Peyer's patch (tissue), 4 donors: ENCODE measurements around the gene CYB561D2. TPM values are rescaled to one million over a fixed set of nuclear protein-coding genes. Genes with fewer than 3 reads are reported as not detected.

Experiments used
- DNase-seq, 3 donors: peaks; one replicate each; pipeline ENCODE4 v3.0.0-alpha.2; 2017 to 2019
- H3K27ac ChIP-seq, 4 donors: fragments of 200-600 bp; sonication (generic); one replicate each; pipeline ENCODE4 v1.5.1; 2016 to 2019
- H3K27me3 ChIP-seq, 2 donors: fragments of 200-600 bp; sonication (generic); one replicate each; pipeline ENCODE4 v1.5.1; 2019
- H3K36me3 ChIP-seq, 3 donors: fragments of 200-600 bp; sonication (generic); one replicate each; pipeline ENCODE4 v1.5.1; 2016 to 2019
- H3K4me1 ChIP-seq, 4 donors: fragments of 200-600 bp; sonication (generic); one replicate each; pipeline ENCODE4 v1.5.1; 2016 to 2019
- H3K4me3 ChIP-seq, 4 donors: fragments of 200-600 bp; sonication (generic); 1 replicate in 3 of 4; 2 replicates in 1 of 4; pipeline ENCODE4 v1.5.1; 2016 to 2019; ENCODE audit warnings: mild to moderate bottlenecking in 1 of 4
- H3K9me3 ChIP-seq, 4 donors: fragments of 200-600 bp; sonication (generic); one replicate each; pipeline ENCODE4 v1.5.1; 2016 to 2019; ENCODE audit warnings: mild to moderate bottlenecking in 1 of 4
- CTCF ChIP-seq, 6 experiments: fragments of 450-650 bp in 4 of 6; fragments of 200-600 bp in 2 of 6; sonication (generic) in 1 of 6; IDR thresholded peaks; one replicate each; pipeline ENCODE4 v1.5.1; 2017 to 2019; ENCODE audit warnings: antibody characterized with exemption in 6 of 6, mild to moderate bottlenecking in 3 of 6, moderate library complexity in 1 of 6
- POLR2A ChIP-seq, 2 donors: fragments of 450-650 bp; IDR thresholded peaks; one replicate each; pipeline ENCODE4 v1.5.1; 2017; ENCODE audit warnings: antibody characterized with exemption in 2 of 2, mild to moderate bottlenecking in 2 of 2, moderate library complexity in 2 of 2
- total RNA-seq, 4 donors: library from RNA; depleted of rRNA; stranded (reverse); fragments of >200 nt; gene quantifications; one replicate each; pipeline ENCODE4 v1.1.0, GENCODE V29; 2016

The CYB561D2 gene
- total RNA-seq, 4 donors from 2014 or later: 22.3 to 69.5 (median 38.6) TPM

- Histone ChIP-seq H3K4me1 (peaks cover 7 to 58% (median 22%) of the 10 kb centered on the region in 4 donors), H3K27me3 (no peaks in the 10 kb centered on the region), H3K9me3 (no peaks in the 10 kb centered on the region), H3K36me3 (peaks cover 0 to 11% (median 0%) of the 10 kb centered on the region in 3 donors), H3K27ac (peak overlapping the region in 1 of 4 donors; percentile 93), H3K4me3 (peak overlapping the region in 1 of 4 donors; percentile 77)
- peak in 1 of 3 donors; percentile 47 for DNase-seq
- TF ChIP-seq POLR2A (IDR thresholded peaks at IDR 0.05): no peak
- TF ChIP-seq CTCF (IDR thresholded peaks at IDR 0.05): no peak
Measured at GRCh38 chr3:50318615-50319014, 32.0 kb upstream of the CYB561D2 start.

- Histone ChIP-seq H3K27me3 (no peaks in the 10 kb centered on the region), H3K4me1 (peaks cover 7 to 60% (median 22%) of the 10 kb centered on the region in 4 donors), H3K9me3 (no peaks in the 10 kb centered on the region), H3K27ac (peak overlapping the region in 1 of 4 donors; percentile 93), H3K36me3 (peaks cover 0 to 11% (median 0%) of the 10 kb centered on the region in 3 donors), H3K4me3 (peak overlapping the region in 1 of 4 donors; percentile 77)
- DNase-seq: peak in 1 of 3 donors; percentile 41
- TF ChIP-seq CTCF (IDR thresholded peaks at IDR 0.05) (no peak), POLR2A (IDR thresholded peaks at IDR 0.05) (no peak)
Measured at GRCh38 chr3:50319181-50319893, 31.3 kb upstream of the CYB561D2 start.

GRCh38 chr3:50319894-50320625, 30.6 kb upstream of the CYB561D2 start:
- Histone ChIP-seq H3K36me3 (peaks cover 0 to 12% (median 0%) of the 10 kb centered on the region in 3 donors), H3K4me1 (peaks cover 7 to 67% (median 22%) of the 10 kb centered on the region in 4 donors), H3K9me3 (no peaks in the 10 kb centered on the region), H3K27me3 (no peaks in the 10 kb centered on the region), H3K4me3 (peak overlapping the region; percentile 77 to 98 (median 93)), H3K27ac (peak overlapping the region; percentile 88 to 95 (median 90))
- TF ChIP-seq CTCF (IDR thresholded peaks at IDR 0.05) (no peak), POLR2A (IDR thresholded peaks at IDR 0.05) (no peak)
- peak in 1 of 3 donors; percentile 54 for DNase-seq

GRCh38 chr3:50320853-50321335, 29.8 kb upstream of the CYB561D2 start:
- peak; percentile 78 to 90 (median 90) for DNase-seq
- Histone ChIP-seq H3K9me3 (no peaks in the 10 kb centered on the region), H3K36me3 (peaks cover 0 to 20% (median 0%) of the 10 kb centered on the region in 3 donors), H3K4me1 (peaks cover 7 to 64% (median 22%) of the 10 kb centered on the region in 4 donors), H3K27me3 (no peaks in the 10 kb centered on the region), H3K27ac (peak overlapping the region; percentile 88 to 95 (median 90)), H3K4me3 (peak overlapping the region; percentile 77 to 98 (median 93))
- TF ChIP-seq POLR2A (IDR thresholded peaks at IDR 0.05) (peak; percentile 39 to 61), CTCF (IDR thresholded peaks at IDR 0.05) (no peak)

- peak overlapping the region; percentile 77 to 98 (median 93) for H3K4me3 ChIP-seq
- H3K4me1 ChIP-seq: peaks cover 7 to 58% (median 19%) of the 10 kb centered on the region in 4 donors
- H3K27me3 ChIP-seq: no peaks in the 10 kb centered on the region
- H3K36me3 ChIP-seq: peaks cover 0 to 22% (median 0%) of the 10 kb centered on the region in 3 donors
- H3K9me3 ChIP-seq: no peaks in the 10 kb centered on the region
- TF ChIP-seq POLR2A (IDR thresholded peaks at IDR 0.05): peak in 1 of 2 donors; percentile 27
- peak; percentile 3 to 62 (median 40) for TF ChIP-seq CTCF (IDR thresholded peaks at IDR 0.05)
- peak overlapping the region; percentile 88 to 95 (median 90) for H3K27ac ChIP-seq
- peak; percentile 88 to 94 (median 94) for DNase-seq
Measured at GRCh38 chr3:50321336-50322114, 29.1 kb upstream of the CYB561D2 start.
